ENCODE results near the gene PHB1. TPM values are rescaled to one million over a fixed set of nuclear protein-coding genes. Genes with fewer than 3 reads are reported as not detected.

Gene PHB1
- total and polyA plus RNA-seq, 2 of the 8 experiments (the other 6 are each of a cell fraction or from before 2014, with no cell fraction given) = 386 to 597 TPM

- no peak for TF ChIP-seq TAF7 (optimal IDR thresholded peaks at IDR 0.05; ENCODE audit: borderline replicate concordance, low read depth, low read length)
- no peak for TF ChIP-seq SUZ12 (IDR thresholded peaks at IDR 0.05; ENCODE audit: low read length)
- no peak for TF ChIP-seq GABPA (IDR thresholded peaks at IDR 0.05; ENCODE audit: borderline replicate concordance, insufficient read depth, low read length)
- no peak for TF ChIP-seq KDM4A (IDR thresholded peaks at IDR 0.05; ENCODE audit: low read depth, low read length, severe bottlenecking)
- peak; percentile 66; the same call in 1 of the 2 replicates for TF ChIP-seq SP4 (IDR thresholded peaks at IDR 0.05; ENCODE audit: low read length)
- TF ChIP-seq PHF8 (conservative IDR thresholded peaks at IDR 0.05; ENCODE audit: low read depth, low read length) = no peak; the same call in none of the 2 replicates
- TF ChIP-seq RFX5 (IDR thresholded peaks at IDR 0.05; ENCODE audit: borderline replicate concordance, low read depth, low read length) = no peak
- TF ChIP-seq GTF2F1 (IDR thresholded peaks at IDR 0.05; ENCODE audit: borderline replicate concordance, low read depth, low read length) = no peak
- no peak for TF ChIP-seq SIX5 (IDR thresholded peaks at IDR 0.05; ENCODE audit: low read depth, low read length)
- peak; percentile 51; the same call in 1 of the 2 replicates for TF ChIP-seq TAF1 (IDR thresholded peaks at IDR 0.05; ENCODE audit: low read depth, low read length)
- no peak for TF ChIP-seq SP2 (IDR thresholded peaks at IDR 0.05; ENCODE audit: low read length)
- TF ChIP-seq CBX8 (IDR thresholded peaks at IDR 0.05; ENCODE audit: borderline replicate concordance, low read depth, low read length) = no peak
- TF ChIP-seq POLR2AphosphoS5 (IDR thresholded peaks at IDR 0.05; ENCODE audit: low read depth, low read length) = 0 out of 2 replicates have a peak, but pooled peaks have one; percentile 16
- no peak for TF ChIP-seq SP1 (IDR thresholded peaks at IDR 0.05; ENCODE audit: low read depth, low read length)
- no peak for TF ChIP-seq CEBPB (IDR thresholded peaks at IDR 0.05; ENCODE audit: low read depth, low read length)
- TF ChIP-seq CHD1 (IDR thresholded peaks at IDR 0.05; ENCODE audit: low read depth, low read length) = no peak
- TF ChIP-seq EP300 (IDR thresholded peaks at IDR 0.05; ENCODE audit: borderline replicate concordance in 1 of 2, low read depth in 2 of 2, low read length in 2 of 2) = no peak
- TF ChIP-seq POLR2A (IDR thresholded peaks at IDR 0.05; ENCODE audit: control extremely low read depth in 1 of 2, low read depth in 2 of 2, low read length in 2 of 2) = peak in 1 of 2 experiments; percentile 11; a peak in 1 of 3 replicates
- no peak for TF ChIP-seq SAP30 (IDR thresholded peaks at IDR 0.05; ENCODE audit: insufficient read depth, insufficient replicate concordance, low read length)
- TF ChIP-seq TEAD4 (IDR thresholded peaks at IDR 0.05; ENCODE audit: low read depth, low read length) = no peak
- no peak for TF ChIP-seq SIRT6 (IDR thresholded peaks at IDR 0.05; ENCODE audit: low read length)
- no peak for TF ChIP-seq MAFK (IDR thresholded peaks at IDR 0.05; ENCODE audit: low read depth, low read length)
- TF ChIP-seq CTBP2 (IDR thresholded peaks at IDR 0.05; ENCODE audit: borderline replicate concordance, insufficient read depth, insufficient read length, low read length) = no peak
Observed at GRCh38 chr17:49361902-49362722, 52.6 kb downstream of the PHB1 start, which contains the start of gene ZNF652 (continued).
